K562 (cell line): ENCODE measurements around the gene AKAP12. TPM values are rescaled to one million over a fixed set of nuclear protein-coding genes. Genes with fewer than 3 reads are reported as not detected.
A peak's percentile ranks its signal among the peaks of the same experiment; 100 is the strongest.

Experiments used
- ATAC-seq: fragments of 200-7000 bp; cut with Tn5 transposase; 3 replicates; pipeline ENCODE4 v1.9.1; 2020; ENCODE audit warnings: moderate library complexity
- BruUV-seq: library from RNA; stranded (reverse); fragments of 400-500 nt; replicated peaks from 2 replicates; lab custom pipeline; 2021; lab: Mats Ljungman, UMichigan
- CTCF ChIA-PET: fragments of 300-600 bp; formaldehyde crosslinking; extraction: SDS; loops from one replicate; lab custom pipeline; 2021; ENCODE audit warnings: low intra/inter-chr PET ratio; lab: Yijun Ruan, JAX
- POLR2A ChIA-PET: fragments of 300-600, 350-650 bp; sonication (Branson Sonifier 250); formaldehyde crosslinking; extraction: SDS; loops from one replicate; lab custom pipeline; 2021; ENCODE audit warnings: antibody characterized with exemption, inconsistent platforms; lab: Yijun Ruan, JAX
- DNase-seq, 4 experiments: peaks; one replicate each; pipeline versions ENCODE4 v3.0.0 to v3.0.0-alpha.2; 2011 to 2018; ENCODE audit warnings: low spot score in 3 of 4, mixed read lengths in 3 of 4; ENCODE audit errors: extremely low read depth in 1 of 4
- FAIRE-seq: peaks from 2 replicates; lab custom pipeline; 2011; peaks lifted over from hg19 to GRCh38; lab: Jason Lieb, UNC
- H2AFZ ChIP-seq: 2 replicates; pipeline ENCODE4 v1.6.0; 2011; ENCODE audit warnings: low read depth, low read length, control low read depth, inconsistent platforms
- H3K27ac ChIP-seq: fragments of 200-600 bp; 3 replicates; pipeline ENCODE4 v1.8.0; 2011; ENCODE audit warnings: low read depth, mild to moderate bottlenecking, control low read depth, inconsistent platforms, low read length, moderate library complexity, mixed read lengths; ENCODE audit errors: extremely low read depth
- H3K27me3 ChIP-seq, 2 experiments: fragments of 300-600 bp in 1 of 2; 2 replicates in 1 of 2; 3 replicates in 1 of 2; pipeline versions ENCODE4 v1.6.0 to v1.8.0; 2011; ENCODE audit warnings: inconsistent platforms in 2 of 2, low read length in 2 of 2, mild to moderate bottlenecking in 1 of 2, mixed read lengths in 1 of 2, moderate library complexity in 1 of 2; ENCODE audit not compliant: control insufficient read depth in 2 of 2, insufficient read depth in 2 of 2
- H3K36me3 ChIP-seq: fragments of 300-600 bp; 3 replicates; pipeline ENCODE4 v1.8.0; 2011; ENCODE audit warnings: mild to moderate bottlenecking, low read length, inconsistent platforms; ENCODE audit not compliant: control insufficient read depth, insufficient read depth
- H3K4me1 ChIP-seq, 2 experiments: fragments of 200-600 bp in 1 of 2; replicated peaks in 1 of 2; 2 replicates in 1 of 2; 3 replicates in 1 of 2; pipeline versions ENCODE4 v1.5.1 to v1.8.0; 2011; ENCODE audit warnings: inconsistent platforms in 2 of 2, low read length in 2 of 2, mild to moderate bottlenecking in 1 of 2, mixed read lengths in 1 of 2, moderate library complexity in 1 of 2; ENCODE audit not compliant: control insufficient read depth in 2 of 2, insufficient read depth in 2 of 2
- H3K4me2 ChIP-seq: 2 replicates; pipeline ENCODE4 v1.6.1; 2011; ENCODE audit warnings: low read length, control low read depth, inconsistent platforms, mixed read lengths; ENCODE audit not compliant: insufficient read depth
- H3K4me3 ChIP-seq: fragments of 200-600 bp; sonication (generic), shearing (Covaris generic); 2 replicates; pipeline ENCODE4 v1.5.1; 2016; ENCODE audit warnings: control low read depth, inconsistent platforms
- H3K79me2 ChIP-seq: fragments of 200-600 bp; 3 replicates; pipeline ENCODE4 v1.8.0; 2011; ENCODE audit warnings: low read length, inconsistent platforms; ENCODE audit not compliant: control insufficient read depth, insufficient read depth
- H3K9ac ChIP-seq, 2 experiments: 2 replicates each; pipeline versions ENCODE4 v1.6.0 to v1.6.1; 2011; ENCODE audit warnings: low read depth in 2 of 2, low read length in 2 of 2, control low read depth in 1 of 2, inconsistent platforms in 1 of 2, mild to moderate bottlenecking in 1 of 2, mixed read lengths in 1 of 2; ENCODE audit not compliant: insufficient read depth in 1 of 2
- H3K9me1 ChIP-seq: one replicate; pipeline ENCODE4 v1.6.0; 2011; ENCODE audit warnings: inconsistent platforms, mild to moderate bottlenecking, low read length, moderate library complexity; ENCODE audit not compliant: control insufficient read depth, insufficient read depth
- H3K9me3 ChIP-seq: replicated peaks from 2 replicates; pipeline ENCODE4 v1.5.1; 2011; ENCODE audit warnings: low read depth, low read length, inconsistent platforms; ENCODE audit not compliant: control insufficient read depth, insufficient read depth
- H4K20me1 ChIP-seq: replicated peaks from 2 replicates; pipeline ENCODE4 v1.6.1; 2011; ENCODE audit warnings: low read length, inconsistent platforms, mixed read lengths; ENCODE audit not compliant: control insufficient read depth, insufficient read depth
- CBX3 ChIP-seq, 2 experiments: IDR thresholded peaks; 1 replicate in 1 of 2; 2 replicates in 1 of 2; pipeline ENCODE4 v1.6.1; 2012; ENCODE audit warnings: inconsistent platforms in 2 of 2, low read length in 2 of 2, borderline replicate concordance in 1 of 2, control low read depth in 1 of 2
- CGGBP1 ChIP-seq: fragments of 250-450 bp; sonication (Bioruptor Pico); IDR thresholded peaks from 2 replicates; pipeline ENCODE4 v1.9.0; 2021; ENCODE audit warnings: mild to moderate bottlenecking
- EP400 ChIP-seq: fragments of 450-650 bp; IDR thresholded peaks from 2 replicates; pipeline ENCODE4 v1.6.1; 2017; ENCODE audit warnings: antibody characterized with exemption, mild to moderate bottlenecking, moderate library complexity
- KDM4B ChIP-seq, 2 experiments: fragments of 450-650 bp in 1 of 2; sonication (generic) in 1 of 2; IDR thresholded peaks; 2 replicates each; pipeline ENCODE4 v1.6.1; 2016 to 2017; ENCODE audit warnings: borderline replicate concordance in 2 of 2, antibody characterized with exemption in 1 of 2, low read depth in 1 of 2, mild to moderate bottlenecking in 1 of 2
- KDM5B ChIP-seq: fragments of 200-600 bp; sonication (generic); IDR thresholded peaks from 2 replicates; pipeline ENCODE4 v1.6.1; 2012; ENCODE audit warnings: low read depth, mild to moderate bottlenecking, moderate library complexity, low read length, control low read depth, inconsistent platforms; ENCODE audit not compliant: insufficient replicate concordance
- MTF1 ChIP-seq: fragments of 250-450 bp; sonication (Bioruptor Pico); IDR thresholded peaks from 2 replicates; pipeline ENCODE4 v1.9.0; 2021; ENCODE audit warnings: moderate library complexity, mild to moderate bottlenecking, inconsistent platforms, borderline replicate concordance
- MXD1 ChIP-seq: fragments of 250-450 bp; sonication (Bioruptor Pico); IDR thresholded peaks from 2 replicates; pipeline ENCODE4 v1.8.0; 2021; ENCODE audit warnings: borderline replicate concordance, mild to moderate bottlenecking, moderate library complexity; ENCODE audit not compliant: poor library complexity, severe bottlenecking
- NR3C1 ChIP-seq: sonication (generic); formaldehyde crosslinking; IDR thresholded peaks from 2 replicates; pipeline ENCODE4 v1.8.1; 2022; ENCODE audit warnings: missing genetic modification reagents
- PCBP1 ChIP-seq: fragments of 200-400 bp; formaldehyde crosslinking; IDR thresholded peaks from 2 replicates; pipeline ENCODE4 v1.6.1; 2018; ENCODE audit warnings: mild to moderate bottlenecking, low read depth, low read length; ENCODE audit not compliant: poor library complexity, severe bottlenecking
- POLR2A ChIP-seq: fragments of 450-650 bp; conservative IDR thresholded peaks from 2 replicates; pipeline ENCODE4 v1.6.1; 2016
- RBFOX2 ChIP-seq: fragments of 200-400 bp; formaldehyde crosslinking; IDR thresholded peaks from 2 replicates; pipeline ENCODE4 v1.6.1; 2017; ENCODE audit warnings: low read depth, mild to moderate bottlenecking, low read length, moderate library complexity
- RBM22 ChIP-seq: fragments of 200-400 bp; formaldehyde crosslinking; IDR thresholded peaks from 2 replicates; pipeline ENCODE4 v1.6.1; 2018; ENCODE audit warnings: low read length, low read depth; ENCODE audit not compliant: poor library complexity, severe bottlenecking
- RUNX1 ChIP-seq: sonication (generic); IDR thresholded peaks from 2 replicates; pipeline ENCODE4 v1.6.1; 2016; ENCODE audit warnings: antibody characterized with exemption, low read depth
- SAFB ChIP-seq: fragments of 200-400 bp; formaldehyde crosslinking; IDR thresholded peaks from 2 replicates; pipeline ENCODE4 v1.6.1; 2017; ENCODE audit warnings: low read depth, low read length, borderline replicate concordance
- SRSF3 ChIP-seq: fragments of 200-400 bp; formaldehyde crosslinking; IDR thresholded peaks from 2 replicates; pipeline ENCODE4 v1.6.1; 2016; ENCODE audit warnings: mild to moderate bottlenecking, low read length, moderate library complexity; ENCODE audit not compliant: insufficient read depth
- TFAP4 ChIP-seq: sonication (generic); formaldehyde crosslinking; IDR thresholded peaks from 2 replicates; pipeline ENCODE4 v1.8.0; 2022; ENCODE audit warnings: missing genetic modification reagents, mild to moderate bottlenecking, moderate library complexity, borderline replicate concordance
- ZBTB26 ChIP-seq: fragments of 450-650 bp; formaldehyde crosslinking; IDR thresholded peaks from 2 replicates; pipeline ENCODE4 v1.4.0; 2022; ENCODE audit warnings: missing genetic modification characterization
- ZNF764 ChIP-seq: fragments of 250-450 bp; sonication (Bioruptor Pico); IDR thresholded peaks from 2 replicates; pipeline ENCODE4 v1.4.0; 2020; ENCODE audit warnings: low read depth, mild to moderate bottlenecking, moderate library complexity
- WGBS: fragments of 100-300 bp; shearing (Covaris generic); methylation state at CpG from one replicate; pipeline ENCODE4 v1.1.6; 2016; ENCODE audit warnings: low coverage, mixed read lengths; ENCODE audit not compliant: insufficient coverage; ENCODE audit errors: missing lambda C conversion rate; 5-methylcytosine and 5-hydroxymethylcytosine counted together
- in situ Hi-C: fragments of 300-500 bp; cut with MboI; formaldehyde crosslinking; loops from 4 replicates; pipeline ENCODE4 v1.15.0; 2018; ENCODE audit warnings: inconsistent platforms, mixed read lengths
- intact Hi-C: fragments of 100-400 bp; cut with micrococcal nuclease; formaldehyde crosslinking; loops from 2 replicates; pipeline ENCODE4 v1.14.2; 2022
- polyA plus RNA-seq, 8 experiments: library from polyadenylated mRNA; depleted of rRNA in 4 of 8; stranded (reverse) in 5 of 8; unstranded in 3 of 8; fragments of >200 nt; fragmentation: Nextera tagmentation in 2 of 8; fragmentation: Illumina TruSeq in 1 of 8; extraction: Ambion mirVana in 2 of 8; extraction: Trizol in 1 of 8; gene quantifications; 2 replicates each; pipeline versions ENCODE4 v1.2.1 to v1.2.3, GENCODE V29; 2011 to 2014; ENCODE audit warnings: inconsistent platforms in 1 of 8, missing spikeins in 1 of 8
- total RNA-seq, 7 experiments: library from RNA; depleted of rRNA in 6 of 7; stranded (reverse); fragments of >200 nt in 6 of 7; fragmentation: Illumina TruSeq in 2 of 7; extraction: Trizol in 2 of 7; gene quantifications; 2 replicates each; pipeline versions ENCODE4 v1.2.1 to v1.2.3, GENCODE V29; 2011 to 2021; ENCODE audit warnings: low replicate concordance in 1 of 7

Gene AKAP12
- total and polyA plus RNA-seq, 9 of the 15 experiments (the other 6 are each of a cell fraction or from before 2014, with no cell fraction given): 0.08 to 2.0 (median 0.62) TPM

GRCh38 chr6:151390851-151391470, 151.2 kb downstream of the AKAP12 start:
- peak overlapping the region; percentile 85; the same call in 1 of the 2 replicates for H3K4me2 ChIP-seq
- peaks cover 10 to 30% of the 10 kb centered on the region in 2 experiments; a peak in 4 of 5 replicates for H3K4me1 ChIP-seq
- intact Hi-C loops: loop anchor here (2.0 to 5.0 kb wide), 5 partner anchors 16 to 1611 kb away; partner anchors contain the start of genes FBXO5, MTRF1L and RMND1
- no peaks in the 10 kb centered on the region for H3K9me3 ChIP-seq
- ChIA-PET CTCF (interaction anchor here (0.7 kb wide), 1 partner anchor 1539 kb away, joined by 3 read pairs; no protein-coding TSS in a partner anchor), POLR2A (interaction anchor here (0.7 to 3.0 kb wide), 15 partner anchors 9 to 516 kb away, joined by 3 to 18 read pairs (median 5); partner anchors contain the start of gene RMND1)
- whole genome bisulfite sequencing: 0% methylated on average over 33 of the region's 78 CpGs
- H3K27me3 ChIP-seq: no peaks in the 10 kb centered on the region
- peak overlapping the region; percentile 93 to 97 for H3K9ac ChIP-seq
- H3K4me3 ChIP-seq: peak overlapping the region; percentile 93
- peaks cover 15% of the 10 kb centered on the region; the same call in 1 of the 2 replicates for H4K20me1 ChIP-seq
- peak overlapping the region; percentile 96 for H3K27ac ChIP-seq
- H3K9me1 ChIP-seq: no peaks in the 10 kb centered on the region
- BruUV-seq: no TSS peak
- DNase-seq: peak; percentile 83 to 88 (median 86)
- H3K36me3 ChIP-seq: peaks cover 41% of the 10 kb centered on the region
- in situ Hi-C loops: no loop called here
- no peak for FAIRE-seq
- H2AFZ ChIP-seq: peak overlapping the region; percentile 51; the same call in 1 of the 2 replicates
- peak; percentile 8 for ATAC-seq
- H3K79me2 ChIP-seq: peaks cover 86% of the 10 kb centered on the region
- TF ChIP-seq RUNX1 (0 out of 2 replicates have a peak, but pooled peaks have one; percentile 57), KDM4B (IDR thresholded peaks at IDR 0.05; ENCODE audit: borderline replicate concordance in 2 of 2, low read depth in 1 of 2) (no peak), MXD1 (CRISPR knock-in tag) (peak; percentile 15), POLR2A (peak; percentile 74), RBFOX2 (peak; percentile 89), EP400 (peak; percentile 34; the same call in 1 of the 2 replicates), CGGBP1 (peak; percentile 95; the same call in 1 of the 2 replicates), SRSF3 (peak; percentile 40; the same call in 1 of the 2 replicates), ZNF764 (0 out of 2 replicates have a peak, but pooled peaks have one; percentile 12), MTF1 (no peak), PCBP1 (peak; percentile 98), RBM22 (peak; percentile 94), CBX3 (IDR thresholded peaks at IDR 0.05; ENCODE audit: borderline replicate concordance in 1 of 2, low read length in 2 of 2) (no peak), KDM5B (peak; percentile 77), ZBTB26 (CRISPR knock-in tag) (no peak), NR3C1 (CRISPR knock-in tag) (0 out of 2 replicates have a peak, but pooled peaks have one; percentile 35), SAFB (0 out of 2 replicates have a peak, but pooled peaks have one; percentile 19), TFAP4 (CRISPR knock-in tag) (peak; percentile 64; the same call in 1 of the 2 replicates)
